Ishikawa (cell line): ENCODE results near the gene MIB1.

ENCODE experiments used
- CEBPB ChIP-seq: IDR thresholded peaks from 2 replicates; pipeline ENCODE4 v1.6.1; 2012
- CREB1 ChIP-seq: IDR thresholded peaks from 2 replicates; pipeline ENCODE4 v1.6.1; 2012; ENCODE audit warnings: low read depth
- EGR1 ChIP-seq: IDR thresholded peaks from 2 replicates; pipeline ENCODE4 v1.6.1; 2012
- EP300 ChIP-seq: IDR thresholded peaks from 2 replicates; pipeline ENCODE4 v1.6.1; 2012; ENCODE audit warnings: borderline replicate concordance
- FOXM1 ChIP-seq: IDR thresholded peaks from 2 replicates; pipeline ENCODE4 v1.6.1; 2012; ENCODE audit warnings: low read depth, borderline replicate concordance
- MAX ChIP-seq: IDR thresholded peaks from 2 replicates; pipeline ENCODE4 v1.6.1; 2012
- NFIC ChIP-seq: IDR thresholded peaks from 2 replicates; pipeline ENCODE4 v1.6.1; 2012
- RAD21 ChIP-seq: IDR thresholded peaks from 2 replicates; pipeline ENCODE4 v1.6.1; 2012; ENCODE audit warnings: low read depth
- REST ChIP-seq: IDR thresholded peaks from 2 replicates; pipeline ENCODE4 v1.6.1; 2012; ENCODE audit warnings: low read depth, mild to moderate bottlenecking
- TAF1 ChIP-seq: IDR thresholded peaks from 2 replicates; pipeline ENCODE4 v1.6.1; 2012; ENCODE audit warnings: low read depth, mild to moderate bottlenecking
- TCF12 ChIP-seq: IDR thresholded peaks from 2 replicates; pipeline ENCODE4 v1.6.1; 2012; ENCODE audit warnings: low read depth
- TEAD4 ChIP-seq: IDR thresholded peaks from 2 replicates; pipeline ENCODE4 v1.6.1; 2012
- YY1 ChIP-seq: IDR thresholded peaks from 2 replicates; pipeline ENCODE4 v1.6.1; 2012; ENCODE audit warnings: low read depth
- ZBTB7A ChIP-seq: IDR thresholded peaks from 2 replicates; pipeline ENCODE4 v1.6.1; 2012; ENCODE audit warnings: low read depth
- TF ChIP-seq, protein P1 (sequence below): IDR thresholded peaks from 2 replicates; pipeline ENCODE4 v1.6.1; 2012

MIB1 gene

DNA sequence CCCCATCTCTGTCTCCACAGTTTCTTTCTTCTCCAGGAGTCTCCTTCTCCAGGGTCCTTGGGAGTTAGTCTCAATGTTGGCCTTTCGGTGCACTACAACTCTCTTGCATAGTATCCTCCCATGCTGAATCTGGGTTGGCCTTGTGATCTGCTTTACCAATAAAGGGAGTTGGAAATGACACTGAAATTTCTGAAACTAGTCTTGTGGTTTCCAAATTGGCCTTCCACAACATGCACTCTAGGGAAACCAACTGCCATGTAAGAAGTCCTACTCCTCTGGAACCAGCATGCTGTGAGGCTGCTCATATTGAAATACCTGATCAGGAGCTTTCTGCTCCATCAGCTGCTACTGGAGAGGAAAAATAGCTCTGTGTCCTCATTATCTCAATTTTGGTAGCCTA is 26.1 kb upstream of the MIB1 start:
- no peak for TF ChIP-seq CEBPB
- no peak for TF ChIP-seq RAD21
- TF ChIP-seq FOXM1: no peak
- no peak for TF ChIP-seq REST
- TF ChIP-seq NFIC: no peak
- no peak for TF ChIP-seq MAX
- TF ChIP-seq, protein P1, sequence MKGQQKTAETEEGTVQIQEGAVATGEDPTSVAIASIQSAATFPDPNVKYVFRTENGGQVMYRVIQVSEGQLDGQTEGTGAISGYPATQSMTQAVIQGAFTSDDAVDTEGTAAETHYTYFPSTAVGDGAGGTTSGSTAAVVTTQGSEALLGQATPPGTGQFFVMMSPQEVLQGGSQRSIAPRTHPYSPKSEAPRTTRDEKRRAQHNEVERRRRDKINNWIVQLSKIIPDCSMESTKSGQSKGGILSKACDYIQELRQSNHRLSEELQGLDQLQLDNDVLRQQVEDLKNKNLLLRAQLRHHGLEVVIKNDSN: no peak
- no peak for TF ChIP-seq TAF1
- TF ChIP-seq TCF12: no peak
- TF ChIP-seq YY1: no peak

DNA sequence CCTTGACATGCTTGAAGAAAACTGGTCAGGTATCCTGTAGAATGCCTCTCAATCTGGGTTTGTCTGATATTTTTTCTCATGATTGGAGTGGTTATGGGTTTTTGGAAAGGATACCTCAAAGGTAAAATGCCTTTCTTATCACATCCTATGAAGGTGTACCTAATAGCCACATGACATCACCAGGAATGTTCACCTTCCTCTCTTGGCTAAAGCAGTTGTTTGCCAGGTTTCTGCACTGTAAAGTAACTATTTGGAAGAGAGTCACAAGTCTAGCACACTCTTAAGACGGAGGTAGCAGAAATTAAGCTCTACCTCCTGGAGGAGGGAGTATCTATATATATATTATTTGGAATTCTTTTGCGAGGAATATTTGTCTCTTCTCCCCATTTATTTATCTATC is 17.9 kb upstream of the MIB1 start:
- TF ChIP-seq CEBPB: no peak

DNA sequence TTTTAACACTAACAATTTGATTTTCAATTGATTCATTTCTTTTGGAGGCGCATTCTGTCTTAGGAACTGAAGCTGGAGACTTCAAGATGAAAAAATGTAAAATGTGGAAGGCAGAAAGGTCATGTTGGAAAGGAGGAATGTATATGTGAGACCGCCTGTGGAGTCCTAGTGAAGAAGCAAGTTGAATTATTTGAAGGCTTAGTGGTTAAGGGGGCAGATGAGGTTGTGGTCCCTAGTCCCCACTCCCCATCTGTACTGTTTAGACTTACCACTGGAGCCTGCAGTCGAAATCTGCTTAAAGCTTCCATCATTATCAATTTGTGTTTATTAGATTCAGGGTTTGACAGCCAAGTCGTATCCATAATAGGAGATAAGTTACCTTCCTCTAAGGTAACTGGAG is 15.4 kb upstream of the MIB1 start:
- TF ChIP-seq NFIC: no peak
- TF ChIP-seq EGR1: no peak

GRCh38 chr18:21727702-21728101 is 12.9 kb upstream of the MIB1 start:
- TF ChIP-seq YY1 (no peak), ZBTB7A (no peak), TEAD4 (no peak), TCF12 (no peak), REST (no peak), EGR1 (no peak), NFIC (no peak), MAX (no peak), TAF1 (no peak), CREB1 (no peak)
- TF ChIP-seq, protein P1: no peak

- TF ChIP-seq ZBTB7A (no peak), RAD21 (no peak), EP300 (no peak)
Measured at GRCh38 chr18:21733011-21733410, 7.6 kb upstream of the MIB1 start.

GRCh38 chr18:21735452-21736015 is 5.1 kb upstream of the MIB1 start:
- TF ChIP-seq EGR1 (no peak), TAF1 (no peak), REST (no peak), CEBPB (no peak), TCF12 (no peak), MAX (no peak), NFIC (no peak)
